KBM-7 (cell line): ENCODE measurements around the gene PIM1.
"Not testable (repeated sequence)": the region's sequence is repeated elsewhere in the genome, so short reads cannot be mapped to it uniquely, and the experiment has no call there.

Experiments used
- DNase-seq: peaks from one replicate; pipeline ENCODE4 v3.0.0-alpha.2; 2015
- in situ Hi-C: fragments of 300-500 bp; cut with MboI; formaldehyde crosslinking; loops from 2 replicates; pipeline ENCODE4 v1.14.3; 2020; ENCODE audit warnings: low sequenced_read_pairs, low pct_unique_long_range_greater_than_20kb, mixed read lengths

Gene PIM1

GRCh38 chr6:37169496-37170272 is at the start of gene PIM1:
Gene PIM1, plus strand, starts transcription at chr6:37170152. Its CDS starts 424 bp downstream, at chr6:37170576.
- in situ Hi-C loops = loop anchor here (10.0 kb wide), 1 partner anchor 115 kb away; no protein-coding TSS in a partner anchor

GRCh38 chr6:37121556-37121955 is 48.4 kb upstream of the PIM1 start:
- in situ Hi-C loops = no loop called here
- no peak for DNase-seq

More at GRCh38 chr6:37169496-37170272, at the start of gene PIM1:
- peak; percentile 93 for DNase-seq

GRCh38 chr6:37122861-37123260 is 47.1 kb upstream of the PIM1 start:
- in situ Hi-C loops = no loop called here
- DNase-seq = no peak

GRCh38 chr6:37123957-37124729 is 45.8 kb upstream of the PIM1 start:
- in situ Hi-C loops = no loop called here
- DNase-seq = no peak

- in situ Hi-C loops = no loop called here
- peak; percentile 47 for DNase-seq
Observed at GRCh38 chr6:37125774-37126492, 44.0 kb upstream of the PIM1 start.

- DNase-seq = no peak
- in situ Hi-C loops = no loop called here
Observed at GRCh38 chr6:37126493-37126958, 43.4 kb upstream of the PIM1 start.

GRCh38 chr6:37126961-37127616 is 42.9 kb upstream of the PIM1 start:
- DNase-seq = no peak
- in situ Hi-C loops = no loop called here

- DNase-seq = no peak
- in situ Hi-C loops = no loop called here
Observed at GRCh38 chr6:37127961-37128862, 41.7 kb upstream of the PIM1 start.

- in situ Hi-C loops, DNase-seq: not testable (repeated sequence)
Observed at GRCh38 chr6:37128863-37129443, 41.0 kb upstream of the PIM1 start.

- in situ Hi-C loops = no loop called here
- peak; percentile 26 for DNase-seq
Observed at GRCh38 chr6:37129566-37129965, 40.4 kb upstream of the PIM1 start.

- in situ Hi-C loops = no loop called here
- peak; percentile 75 for DNase-seq
Observed at GRCh38 chr6:37130704-37131103, 39.2 kb upstream of the PIM1 start.

- in situ Hi-C loops = no loop called here
- DNase-seq = no peak
Observed at GRCh38 chr6:37131104-37131959, 38.6 kb upstream of the PIM1 start.

GRCh38 chr6:37131960-37132253 is 38.0 kb upstream of the PIM1 start:
- DNase-seq = no peak
- in situ Hi-C loops = no loop called here

GRCh38 chr6:37134036-37134395 is 35.9 kb upstream of the PIM1 start:
- in situ Hi-C loops = no loop called here
- no peak for DNase-seq

GRCh38 chr6:37134396-37135191 is 35.4 kb upstream of the PIM1 start:
- no peak for DNase-seq
- in situ Hi-C loops = no loop called here

- no peak for DNase-seq
- in situ Hi-C loops = no loop called here
Observed at GRCh38 chr6:37135835-37136694, 33.9 kb upstream of the PIM1 start.
